ENCODE results near the gene NXPE3. TPM values are rescaled to one million over a fixed set of nuclear protein-coding genes. Genes with fewer than 3 reads are reported as not detected.

NXPE3 gene
- total RNA-seq, result 26.3 and 35.2 TPM in 2 replicates

DNA sequence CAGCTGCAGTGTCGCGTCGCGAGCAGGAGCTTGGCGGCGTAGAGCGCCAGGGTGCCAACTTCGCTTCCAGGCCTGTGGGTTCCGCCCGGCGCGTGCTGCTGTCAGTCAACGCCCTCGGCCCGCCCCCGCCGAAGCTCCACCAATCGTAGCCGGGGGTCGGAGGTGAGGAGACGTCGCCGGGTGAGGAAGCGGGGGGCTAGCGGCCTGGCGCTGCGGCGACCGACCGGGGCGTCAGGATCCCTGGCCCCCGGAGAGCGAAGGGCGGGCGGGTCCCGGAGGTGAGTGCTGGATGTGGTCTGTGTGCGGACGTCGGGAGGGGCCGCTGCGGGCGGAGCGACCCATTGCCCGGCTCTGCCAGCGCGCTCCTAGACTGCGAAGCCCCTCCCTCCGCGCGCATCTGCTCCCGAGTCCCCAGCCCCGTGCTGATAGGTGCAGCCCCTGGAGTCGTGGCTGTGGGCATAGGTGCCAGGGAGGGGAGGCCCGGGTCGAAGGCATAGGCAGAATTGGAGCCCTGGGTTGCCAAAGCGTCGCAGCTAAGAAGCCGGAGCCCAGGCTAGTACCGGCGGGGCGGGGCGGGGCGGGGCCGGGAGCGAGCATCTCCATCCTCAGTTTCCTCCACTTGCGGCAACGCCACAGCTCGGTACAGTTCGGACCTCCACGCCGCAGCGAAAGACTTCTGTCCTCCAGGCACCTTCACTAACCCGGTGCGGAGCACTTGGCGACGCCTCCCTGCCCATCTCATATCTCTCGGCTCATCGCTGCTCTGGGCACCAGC is at the start of gene NXPE3:
Gene NXPE3 (plus strand): TSS at position 165 of the 775 bp plus-strand sequence. CDS start 6,386 bp downstream, outside the sequence.

DNA sequence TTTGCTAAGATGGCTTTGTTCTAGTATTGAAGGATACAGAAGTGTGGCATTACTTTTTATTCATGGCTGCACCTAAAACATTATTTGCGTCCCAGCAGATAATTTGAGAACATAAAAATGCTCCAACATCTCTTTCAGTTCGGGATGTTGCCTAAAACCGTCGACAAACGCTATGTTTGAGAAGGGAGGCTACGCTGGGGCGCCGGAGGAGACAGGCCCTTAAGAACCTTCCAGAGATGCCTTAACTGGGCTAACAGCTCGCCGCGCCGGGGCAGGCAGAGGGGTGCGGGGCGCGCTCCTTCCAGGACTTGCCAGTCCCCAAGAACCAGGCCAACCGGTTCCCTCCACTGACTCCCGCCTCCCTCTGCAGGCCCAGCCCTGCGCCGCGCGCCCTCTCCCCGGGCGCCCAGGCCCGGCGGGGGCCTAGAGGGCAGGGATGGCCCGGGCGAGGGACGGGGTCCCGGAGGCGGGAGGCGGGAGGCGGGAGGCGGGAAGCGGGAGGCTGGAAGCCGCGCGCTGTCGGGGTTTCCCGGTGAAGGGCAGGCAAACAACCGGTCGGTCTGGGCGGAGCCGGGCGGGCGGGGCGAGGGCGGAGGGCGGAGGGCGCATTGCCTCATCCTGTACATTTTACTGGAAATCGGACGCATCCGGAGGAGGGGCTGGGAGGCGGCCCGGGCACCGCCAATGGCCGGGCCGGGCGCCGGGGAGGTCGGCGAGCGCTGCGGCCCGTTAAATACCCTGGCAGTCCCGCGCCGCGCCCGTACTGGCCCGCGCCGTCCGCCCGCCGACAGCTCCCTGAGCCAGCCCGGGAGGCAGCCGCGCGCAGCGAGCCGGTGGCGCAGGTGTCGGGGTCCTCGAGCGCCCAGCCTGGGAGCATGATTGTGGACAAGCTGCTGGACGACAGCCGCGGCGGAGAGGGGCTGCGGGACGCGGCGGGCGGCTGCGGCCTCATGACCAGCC is 70.0 kb downstream of the NXPE3 start, which contains the start of gene NFKBIZ:
Gene NFKBIZ (plus strand): TSS at position 761 of the 960 bp plus-strand sequence. CDS start 115 bp downstream, at position 876.

Other genes with a start within 250 kb of the NXPE3 start
- gene TRMT10C, start 217.3 kb upstream of the NXPE3 start, total RNA-seq, result 21.3 and 34.8 TPM in 2 replicates
- 93.8 and 116 TPM in 2 replicates for gene PCNP, start 205.0 kb upstream of the NXPE3 start, total RNA-seq
- 22.5 and 23.0 TPM in 2 replicates for gene ZBTB11, start 102.1 kb upstream of the NXPE3 start, total RNA-seq
- gene RPL24, start 92.5 kb upstream of the NXPE3 start, total RNA-seq, result 1,908 and 1,929 TPM in 2 replicates
- 8.6 and 19.2 TPM in 2 replicates for gene CEP97, start 54.6 kb upstream of the NXPE3 start, total RNA-seq
- 20.9 and 23.5 TPM in 2 replicates for gene NFKBIZ, start 70.3 kb downstream of the NXPE3 start, total RNA-seq